Fibroblast of pulmonary artery (primary cell): ENCODE measurements around the gene C1GALT1.
A peak's percentile ranks its signal among the peaks of the same experiment; 100 is the strongest.

Experiments
- DNase-seq: peaks from one replicate; pipeline ENCODE4 v3.0.0-alpha.2; 2010; ENCODE audit warnings: low read depth
- H3K4me3 ChIP-seq: replicated peaks from 2 replicates; pipeline ENCODE4 v1.5.1; 2011; ENCODE audit warnings: low read depth, mild to moderate bottlenecking, control low read depth, low read length, moderate library complexity
- TF ChIP-seq, protein P1 (sequence below): IDR thresholded peaks from 2 replicates; pipeline ENCODE4 v1.5.1; 2011; ENCODE audit warnings: mild to moderate bottlenecking, control low read depth, low read length, inconsistent platforms; ENCODE audit errors: missing control alignments

Gene C1GALT1

DNA sequence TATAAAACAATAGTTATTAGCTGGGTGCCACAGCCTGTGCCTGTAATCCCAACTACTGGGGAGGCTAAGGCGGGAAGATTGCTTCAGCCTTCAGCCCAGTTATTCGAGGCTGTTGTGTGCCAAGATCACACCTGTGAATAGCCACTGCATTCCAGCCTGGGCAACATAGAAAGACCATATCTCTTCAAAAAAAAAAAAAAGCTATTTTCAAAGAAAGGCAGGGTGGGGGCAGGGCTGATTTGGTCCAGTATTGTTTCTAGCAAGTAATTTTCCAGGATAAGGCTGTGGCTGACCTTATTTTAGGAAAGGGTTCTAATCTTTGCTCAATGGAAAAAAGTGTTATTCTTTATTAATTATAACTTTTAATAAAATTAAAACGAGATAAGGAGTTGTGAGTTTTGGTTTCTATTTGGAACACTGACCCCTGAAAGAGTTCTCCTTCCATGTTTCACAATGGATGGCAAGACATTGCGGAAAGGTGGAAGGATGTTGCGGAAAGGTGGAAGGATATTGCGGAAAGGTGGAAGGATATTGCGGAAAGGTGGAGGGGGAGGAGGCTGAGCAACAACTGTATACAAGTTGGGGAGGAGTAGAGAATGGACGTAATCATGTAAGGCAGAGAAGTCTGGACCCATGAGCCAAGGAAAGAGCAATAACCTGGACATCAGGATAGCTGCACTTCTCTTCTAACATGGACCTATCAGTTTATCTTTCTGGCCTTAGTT, 1.5 kb upstream of the C1GALT1 start:
- TF ChIP-seq, protein P1, sequence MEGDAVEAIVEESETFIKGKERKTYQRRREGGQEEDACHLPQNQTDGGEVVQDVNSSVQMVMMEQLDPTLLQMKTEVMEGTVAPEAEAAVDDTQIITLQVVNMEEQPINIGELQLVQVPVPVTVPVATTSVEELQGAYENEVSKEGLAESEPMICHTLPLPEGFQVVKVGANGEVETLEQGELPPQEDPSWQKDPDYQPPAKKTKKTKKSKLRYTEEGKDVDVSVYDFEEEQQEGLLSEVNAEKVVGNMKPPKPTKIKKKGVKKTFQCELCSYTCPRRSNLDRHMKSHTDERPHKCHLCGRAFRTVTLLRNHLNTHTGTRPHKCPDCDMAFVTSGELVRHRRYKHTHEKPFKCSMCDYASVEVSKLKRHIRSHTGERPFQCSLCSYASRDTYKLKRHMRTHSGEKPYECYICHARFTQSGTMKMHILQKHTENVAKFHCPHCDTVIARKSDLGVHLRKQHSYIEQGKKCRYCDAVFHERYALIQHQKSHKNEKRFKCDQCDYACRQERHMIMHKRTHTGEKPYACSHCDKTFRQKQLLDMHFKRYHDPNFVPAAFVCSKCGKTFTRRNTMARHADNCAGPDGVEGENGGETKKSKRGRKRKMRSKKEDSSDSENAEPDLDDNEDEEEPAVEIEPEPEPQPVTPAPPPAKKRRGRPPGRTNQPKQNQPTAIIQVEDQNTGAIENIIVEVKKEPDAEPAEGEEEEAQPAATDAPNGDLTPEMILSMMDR: no peak
- peak overlapping the region; percentile 74 for H3K4me3 ChIP-seq

DNA sequence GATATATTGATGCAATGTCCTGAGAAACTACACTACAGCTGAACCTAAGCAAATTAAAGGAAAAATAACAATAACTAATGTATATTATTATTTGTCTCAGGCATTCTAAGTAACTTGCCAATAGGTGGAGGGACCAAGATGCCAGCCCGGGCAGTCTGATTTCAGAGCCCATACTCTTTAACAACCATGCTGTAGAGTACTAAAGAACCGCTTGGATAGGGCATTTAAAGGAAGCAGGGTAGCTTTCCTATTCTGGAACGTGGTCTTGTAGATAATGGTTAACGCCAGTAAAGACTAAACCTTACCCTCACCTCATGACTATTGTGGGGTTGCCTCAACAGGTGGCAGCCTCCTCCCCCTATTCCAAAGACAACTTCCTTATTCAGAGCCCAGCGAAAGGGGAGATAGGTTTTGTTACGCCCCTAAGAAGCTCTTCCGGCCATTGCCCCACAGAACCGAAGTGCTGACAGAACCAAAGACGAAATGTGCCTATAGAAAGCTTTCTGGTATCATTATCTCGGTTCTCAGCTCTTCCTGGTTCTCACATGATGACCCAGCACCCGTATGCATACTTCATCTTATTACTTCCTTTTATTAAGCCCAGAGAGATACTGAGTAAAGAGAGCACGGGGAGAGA, 707 bp upstream of the C1GALT1 start:
- TF ChIP-seq, protein P1: no peak
- H3K4me3 ChIP-seq: peak overlapping the region; percentile 74
- DNase-seq: peak; percentile 35

More for the DNA sequence above, 1.5 kb upstream of the C1GALT1 start:
- no peak for DNase-seq

DNA sequence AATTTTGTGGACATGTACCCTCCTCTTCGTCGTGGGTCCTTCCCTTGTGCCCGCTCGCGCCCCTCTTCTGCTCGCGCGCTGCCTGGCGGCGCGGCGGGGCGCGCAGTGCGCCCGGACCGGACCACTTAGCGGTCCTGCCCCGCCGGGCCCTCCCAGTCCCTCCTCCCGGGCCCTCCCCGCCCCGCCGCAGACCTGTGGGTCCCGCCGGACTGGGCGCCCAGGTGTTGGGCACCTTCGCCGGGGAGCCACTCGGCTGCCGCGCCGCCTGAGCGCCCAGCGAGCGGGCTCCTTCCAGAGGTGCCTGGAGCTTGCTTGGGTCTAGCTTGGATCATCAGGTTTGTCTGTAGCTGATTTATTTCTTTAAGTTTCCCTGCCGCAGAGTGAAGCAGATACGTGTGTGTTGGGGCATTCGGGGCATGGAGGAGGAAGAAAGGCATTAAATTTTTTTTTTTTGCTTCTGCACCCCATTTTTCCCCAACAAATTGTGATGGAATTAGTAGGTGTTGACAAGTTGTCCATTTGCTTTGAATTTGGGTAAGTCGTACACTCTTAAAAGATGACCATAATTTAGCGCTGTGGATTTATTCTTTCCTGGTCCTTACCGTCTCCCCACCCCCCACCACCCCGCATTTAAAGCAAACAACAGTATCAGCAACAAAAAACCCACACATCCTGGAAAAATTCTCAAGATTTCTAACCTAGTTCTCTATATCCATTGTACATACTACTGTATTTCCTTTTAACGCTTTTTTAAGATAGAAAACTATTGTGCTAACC, 905 bp downstream of the C1GALT1 start:
- DNase-seq: peak; percentile 30
- TF ChIP-seq, protein P1: no peak
- H3K4me3 ChIP-seq: peak overlapping the region; percentile 83

DNA sequence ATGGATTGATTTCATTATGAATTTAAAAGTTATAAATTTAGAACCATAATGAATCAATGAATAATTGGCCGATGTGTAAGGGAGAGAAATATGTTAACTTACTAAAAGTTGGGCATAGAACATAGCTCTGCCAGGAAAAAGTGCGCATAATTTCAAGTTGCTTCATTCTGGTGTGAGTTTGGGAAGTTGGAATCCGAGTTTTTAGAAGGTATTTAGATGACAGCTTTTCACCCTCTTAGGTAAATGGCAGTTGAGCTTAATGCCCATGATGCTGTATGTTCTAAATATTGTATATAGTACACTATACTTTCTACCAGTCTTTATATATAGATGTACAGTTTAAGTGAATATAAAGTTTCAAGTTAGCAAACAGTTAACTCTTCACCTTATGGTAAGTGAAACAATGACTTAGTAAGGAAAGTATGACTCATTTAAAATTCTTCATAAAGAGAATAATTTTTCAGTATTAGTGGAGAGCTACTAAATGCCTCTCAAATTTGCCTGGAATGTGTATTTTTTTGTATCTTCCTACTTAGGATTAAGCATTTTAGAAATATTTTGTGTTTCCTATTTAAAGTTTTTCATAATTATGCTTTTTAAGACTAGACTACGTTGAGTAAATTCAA, 1.6 kb downstream of the C1GALT1 start:
- peak; percentile 26 for DNase-seq
- H3K4me3 ChIP-seq: peak overlapping the region; percentile 83
- TF ChIP-seq, protein P1: no peak

DNA sequence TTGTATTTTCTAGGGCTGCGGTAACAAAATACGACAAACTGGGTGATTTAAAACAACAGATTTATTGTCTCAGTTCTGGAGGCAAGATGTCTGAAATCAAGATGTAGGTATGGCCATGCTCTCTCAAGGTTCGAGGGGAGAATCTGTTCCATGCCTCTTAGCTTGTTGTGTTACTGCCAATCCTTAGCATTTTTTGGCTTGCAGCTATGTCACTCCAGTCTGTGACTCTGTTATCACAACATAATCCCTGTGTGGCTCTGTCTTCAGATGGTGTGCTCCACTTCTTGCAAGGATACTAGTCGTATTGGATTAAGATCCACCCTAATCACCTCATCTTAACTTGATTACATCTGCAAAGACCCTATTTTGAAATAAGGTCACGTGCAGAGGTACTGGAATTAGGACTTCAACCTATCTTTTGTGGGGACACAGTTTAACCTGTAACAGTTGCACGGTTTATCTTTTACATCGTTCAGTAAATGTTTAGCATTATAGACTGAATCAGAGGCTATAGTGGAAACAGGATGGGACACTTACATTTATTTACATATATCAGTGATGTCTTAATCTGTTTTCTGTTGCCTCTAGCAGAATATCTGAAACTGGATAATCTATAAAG, 3.1 kb downstream of the C1GALT1 start:
- TF ChIP-seq, protein P1: no peak
- no peak for DNase-seq
- no peak overlapping the region for H3K4me3 ChIP-seq

DNA sequence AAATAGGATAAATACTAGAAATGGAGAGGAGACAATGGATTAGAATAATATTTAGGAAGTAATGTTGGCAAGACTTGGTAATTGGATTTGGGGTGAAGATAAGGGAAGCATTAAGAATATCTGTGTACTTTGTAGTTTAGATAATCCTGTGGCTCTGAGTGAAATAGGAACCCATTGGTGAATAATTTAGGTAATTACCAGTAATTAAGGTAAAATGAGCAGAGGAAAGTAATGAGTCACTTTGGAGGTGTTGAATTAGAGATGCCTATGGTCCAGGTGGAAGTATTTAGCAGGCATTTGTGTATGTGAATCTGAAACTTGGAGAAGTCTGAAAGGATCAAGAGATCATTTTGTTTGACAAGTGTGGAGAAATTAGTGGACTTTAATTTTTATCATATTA, 5.7 kb downstream of the C1GALT1 start:
- no peak for DNase-seq
- H3K4me3 ChIP-seq: no peak overlapping the region
- TF ChIP-seq, protein P1: no peak
